ELF-1 (cell line): ENCODE results near the gene USP34.
"Not testable (repeated sequence)": the region's sequence is repeated elsewhere in the genome, so short reads cannot be mapped to it uniquely, and the experiment has no call there.

Experiments used
- DNase-seq: peaks from one replicate; pipeline ENCODE4 v3.0.0-alpha.2; 2016; ENCODE audit warnings: low read depth, low spot score

The USP34 gene

DNA sequence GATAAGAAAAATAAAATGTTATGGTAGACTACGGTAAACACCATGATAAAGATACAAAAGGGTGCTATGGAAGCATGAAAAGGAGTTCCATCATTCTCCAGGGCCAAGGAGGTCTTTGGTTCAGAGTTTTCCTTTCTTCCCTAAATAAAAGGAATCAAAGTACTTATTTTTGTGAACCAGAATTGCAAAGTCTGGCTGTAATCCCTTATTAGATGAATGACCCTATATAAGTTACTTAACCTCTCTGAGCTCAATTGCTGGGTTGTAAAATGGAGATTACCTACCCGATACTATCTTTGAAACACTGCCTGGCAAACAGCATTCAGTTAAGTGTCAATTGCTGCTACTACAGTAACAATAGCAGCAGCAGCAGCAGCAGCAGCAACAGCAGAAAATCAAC is 218.9 kb downstream of the USP34 start:
- no peak for DNase-seq

DNA sequence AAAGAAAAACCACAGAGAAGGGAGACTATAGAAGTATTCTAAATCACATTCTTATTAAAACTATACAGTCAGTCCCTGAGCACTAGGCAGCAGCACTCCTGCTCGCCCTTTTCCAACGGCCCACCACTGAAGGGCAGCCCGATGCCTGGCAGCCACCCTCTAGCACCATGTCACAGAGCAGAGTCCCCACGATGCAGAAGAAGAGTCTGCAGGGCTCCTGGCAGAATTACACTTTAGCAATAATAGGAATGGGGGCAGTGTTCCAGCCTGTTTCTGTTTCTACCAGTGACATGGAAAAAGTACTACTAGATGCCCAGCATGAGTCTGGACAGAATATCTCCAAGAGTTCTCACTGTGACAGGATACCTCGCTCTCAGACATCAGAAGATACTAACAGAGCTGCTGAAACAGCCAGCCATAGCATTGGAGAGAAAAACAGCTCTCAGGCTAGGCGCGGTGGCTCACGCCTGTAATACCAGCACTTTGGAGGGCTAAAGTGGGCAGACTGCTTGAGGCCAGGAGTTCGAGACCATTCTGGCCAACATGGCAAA is 221.3 kb downstream of the USP34 start:
- DNase-seq: no peak

DNA sequence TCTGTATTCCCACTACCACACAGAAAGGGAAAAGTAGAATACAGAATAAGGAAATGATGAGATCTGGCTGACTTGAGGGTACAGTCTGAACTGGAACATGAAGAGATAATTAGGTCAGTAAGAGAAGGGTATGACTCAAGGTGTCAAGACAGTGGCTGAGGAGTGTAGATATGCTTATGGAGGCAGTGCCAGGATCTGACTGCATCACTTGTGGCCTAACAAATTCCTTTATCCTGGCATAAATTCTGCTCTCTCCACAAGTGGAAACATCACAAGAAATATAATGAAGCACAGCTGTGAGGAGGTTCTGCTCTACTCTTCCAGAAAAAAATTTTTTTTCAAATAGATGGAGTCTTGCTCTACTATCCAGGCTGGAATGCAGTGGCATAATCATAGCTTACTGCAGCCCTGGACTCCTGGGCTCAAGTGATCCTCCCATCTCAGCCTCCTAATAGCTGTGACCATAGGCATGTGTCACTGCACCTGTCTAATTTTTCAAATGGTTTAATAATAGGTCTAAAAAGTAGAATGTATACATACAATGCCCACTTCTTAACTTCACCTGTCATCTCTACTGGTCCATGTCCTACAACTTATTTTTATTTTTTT is 223.6 kb downstream of the USP34 start:
- no peak for DNase-seq

DNA sequence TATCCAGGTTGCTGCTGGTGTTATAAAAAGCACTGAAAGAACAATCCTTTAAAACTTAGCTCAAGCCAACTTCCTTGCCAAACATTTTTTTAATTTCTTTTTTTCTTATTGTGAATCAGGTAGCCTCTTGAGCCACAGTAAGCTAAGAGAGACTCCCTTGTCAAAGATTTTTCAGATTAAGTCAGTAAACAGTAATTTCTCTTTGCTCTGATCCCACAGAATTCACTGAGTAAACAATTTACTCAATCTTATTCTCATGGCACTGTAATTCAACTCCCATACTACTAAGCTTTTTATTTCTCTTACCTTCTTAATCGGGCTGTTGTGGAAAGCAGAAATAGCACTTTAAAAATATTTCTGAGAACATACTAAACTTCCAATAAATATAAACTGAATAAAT is 226.2 kb downstream of the USP34 start:
- no peak for DNase-seq

DNA sequence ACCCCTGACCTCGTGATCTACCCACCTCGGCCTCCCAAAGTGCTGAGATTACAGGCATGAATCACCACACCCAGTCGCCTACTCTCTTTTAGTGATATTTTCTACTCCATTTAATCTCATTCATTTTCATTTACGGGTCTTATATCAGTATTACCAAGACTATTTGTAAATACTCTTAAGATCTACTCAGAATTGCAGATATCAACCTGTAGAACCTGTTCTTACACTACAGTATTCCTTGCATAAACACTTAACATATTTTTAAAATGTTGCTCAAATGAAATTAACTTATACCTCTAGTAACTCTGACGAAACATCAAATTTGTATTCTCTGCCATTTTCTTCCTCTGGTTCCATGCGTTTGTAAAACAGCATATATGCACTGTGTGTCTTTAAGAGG is 229.6 kb downstream of the USP34 start:
- DNase-seq: no peak

DNA sequence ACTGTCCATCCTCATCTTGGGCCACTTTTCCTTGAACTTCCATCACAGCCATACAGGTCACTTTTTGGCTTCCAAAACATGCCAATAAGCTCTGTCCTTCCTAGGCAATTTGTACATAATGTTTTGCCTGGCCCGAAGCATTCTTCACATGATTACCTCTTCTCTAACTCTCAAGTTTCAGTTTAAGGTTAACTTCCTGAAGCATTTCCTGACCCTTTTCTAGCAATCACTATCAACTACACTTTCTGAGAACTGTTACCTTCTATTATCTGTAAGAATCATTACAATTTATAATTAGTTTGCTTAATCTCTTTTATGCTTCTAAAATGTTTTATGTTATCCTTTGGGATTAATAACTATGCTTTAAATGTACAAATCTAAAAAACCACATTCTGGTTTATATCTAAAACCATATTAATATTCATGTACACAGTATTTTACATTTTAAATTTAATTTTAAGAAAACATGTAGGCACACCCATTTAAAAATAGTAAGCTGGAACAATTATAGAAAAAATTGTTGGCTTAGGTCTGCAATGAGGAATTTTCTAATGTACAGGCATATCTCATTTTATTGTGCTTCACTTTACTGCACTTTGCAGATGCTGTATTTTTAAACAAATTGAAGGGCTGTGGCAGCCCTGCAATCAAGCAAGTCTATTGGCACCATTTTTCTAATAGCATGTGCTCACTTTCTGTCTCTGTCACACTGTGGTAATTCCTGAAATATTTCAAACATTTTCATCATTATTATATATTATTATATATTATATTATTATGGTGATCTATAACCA is 232.5 kb downstream of the USP34 start:
- no peak for DNase-seq

DNA sequence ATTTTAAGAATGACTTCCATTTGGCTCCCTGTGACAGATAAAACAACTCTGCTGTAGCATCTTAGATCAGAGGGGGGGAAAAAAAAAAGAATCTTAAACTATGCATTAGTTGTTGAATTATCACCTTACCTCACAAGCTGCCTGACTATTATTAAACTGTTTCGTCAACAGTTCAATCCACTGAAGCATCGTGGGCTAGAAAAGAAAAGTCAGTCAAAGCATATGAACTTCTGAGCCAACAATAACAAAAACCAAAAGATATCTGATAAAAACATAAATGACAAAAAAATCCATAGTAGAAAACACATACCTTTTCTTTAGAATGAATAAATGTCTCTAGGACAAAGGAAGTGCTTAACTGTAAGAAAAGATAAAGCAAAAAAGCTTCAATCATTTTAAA is 235.2 kb downstream of the USP34 start:
- no peak for DNase-seq

DNA sequence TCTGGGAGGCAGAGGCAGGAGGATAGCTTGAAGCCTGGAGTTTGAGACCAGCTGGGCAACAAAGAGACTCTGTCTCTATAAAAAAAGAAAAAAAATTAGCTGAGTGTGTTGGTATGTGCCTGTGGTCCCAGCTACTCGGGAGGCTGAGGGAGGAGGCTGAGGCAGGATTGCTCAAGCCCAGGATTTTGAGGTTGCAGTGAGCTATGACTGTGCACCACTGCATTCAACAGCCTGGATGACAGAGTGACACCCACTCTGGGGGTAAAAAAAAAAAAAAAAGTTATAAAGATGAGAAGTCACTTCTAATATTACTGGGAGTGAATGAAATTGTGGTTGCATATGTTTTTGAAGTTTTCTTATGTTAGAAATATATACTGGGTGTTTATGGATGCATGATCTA is 237.3 kb downstream of the USP34 start:
- no peak for DNase-seq

DNA sequence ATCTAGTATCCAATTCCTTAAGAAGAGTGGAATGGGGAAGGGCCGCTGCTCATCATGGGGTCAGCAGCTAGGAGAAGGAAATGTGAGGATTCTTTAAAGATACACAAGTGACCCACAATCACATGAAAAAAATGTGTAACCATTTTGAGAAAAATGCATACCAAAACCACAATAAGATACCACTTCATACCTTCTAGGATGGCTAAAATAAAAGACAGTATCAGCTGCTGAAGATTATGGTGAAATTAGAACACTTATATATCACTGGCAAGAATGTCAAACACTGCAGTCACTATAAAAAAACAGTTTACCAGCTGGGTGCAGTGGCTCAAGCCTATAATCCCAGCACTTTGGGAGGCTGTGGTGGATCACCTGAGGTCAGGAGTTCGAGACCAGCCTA is 241.0 kb downstream of the USP34 start:
- DNase-seq: no peak

DNA sequence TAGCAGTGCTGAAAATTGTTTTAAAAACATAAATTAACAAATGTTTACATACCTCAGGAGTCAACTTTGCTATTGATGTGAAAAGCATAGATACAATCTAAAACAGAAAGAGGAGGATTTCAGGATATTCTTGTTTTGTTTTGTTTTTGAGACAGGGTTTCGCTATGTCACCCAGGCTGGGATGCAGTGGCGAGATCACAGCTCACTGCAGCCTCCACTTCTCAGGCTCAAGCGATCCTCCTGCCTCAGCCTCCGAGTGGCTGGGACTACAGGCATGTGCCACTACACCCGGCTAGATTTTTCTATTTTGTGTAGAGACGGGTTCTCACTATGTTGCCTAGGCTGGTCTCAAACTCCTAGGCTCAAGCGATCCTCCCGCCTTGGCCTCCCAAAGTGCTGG is 248.3 kb downstream of the USP34 start:
- DNase-seq: no peak

DNA sequence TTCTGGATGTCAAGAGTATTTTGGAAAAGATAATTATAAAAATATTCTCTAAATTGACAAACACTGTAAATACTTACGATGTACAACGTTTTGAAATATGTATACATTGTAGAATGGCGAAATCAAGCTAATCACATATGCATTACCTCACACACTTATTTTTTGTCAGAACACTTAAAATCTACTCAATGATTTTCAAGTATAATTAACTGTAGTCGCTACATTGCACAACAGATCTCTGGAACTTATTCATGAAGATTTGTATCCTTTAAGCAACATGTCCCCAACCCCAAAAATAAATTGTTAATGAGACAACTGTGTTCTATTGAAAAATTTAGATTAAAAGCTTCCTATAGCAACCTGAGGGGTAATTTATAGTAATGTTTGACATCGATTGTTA is 249.1 kb downstream of the USP34 start:
- DNase-seq: no peak

DNA sequence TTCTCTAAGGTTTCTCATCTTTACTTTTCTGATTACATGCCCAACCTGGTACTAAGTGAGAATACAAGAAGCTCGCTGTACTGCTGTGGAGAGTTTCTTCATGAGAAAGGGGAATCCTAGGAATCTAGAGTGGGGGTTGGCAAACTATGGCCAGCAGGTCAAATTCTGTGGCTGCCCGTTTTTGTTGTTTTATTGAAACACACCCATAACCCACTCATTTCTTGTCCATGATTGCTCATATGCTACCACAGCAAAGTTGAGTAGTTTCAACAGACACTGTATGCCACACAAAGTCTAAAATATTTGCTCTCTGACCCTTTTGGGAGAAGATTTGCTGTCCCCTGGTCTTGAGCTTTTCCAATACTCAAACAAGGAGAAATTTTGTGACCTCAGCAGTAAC is 250.1 kb downstream of the USP34 start:
- DNase-seq: no peak

DNA sequence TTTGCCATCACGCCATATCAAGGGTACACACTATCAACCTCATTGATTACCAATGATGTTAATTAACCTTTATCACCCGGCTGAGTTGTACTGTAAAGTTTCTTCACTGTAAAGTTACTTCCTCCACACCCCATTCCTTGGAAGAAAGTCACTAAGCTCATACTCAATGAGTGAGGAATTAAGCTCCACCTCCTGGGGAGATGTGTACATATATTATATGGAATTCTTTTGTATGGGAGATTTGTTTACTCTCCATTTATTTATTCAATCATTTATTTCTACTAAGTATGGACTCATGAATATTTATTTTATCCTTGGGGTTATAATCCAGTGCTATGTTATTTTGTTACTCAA is 252.1 kb downstream of the USP34 start:
- no peak for DNase-seq

DNA sequence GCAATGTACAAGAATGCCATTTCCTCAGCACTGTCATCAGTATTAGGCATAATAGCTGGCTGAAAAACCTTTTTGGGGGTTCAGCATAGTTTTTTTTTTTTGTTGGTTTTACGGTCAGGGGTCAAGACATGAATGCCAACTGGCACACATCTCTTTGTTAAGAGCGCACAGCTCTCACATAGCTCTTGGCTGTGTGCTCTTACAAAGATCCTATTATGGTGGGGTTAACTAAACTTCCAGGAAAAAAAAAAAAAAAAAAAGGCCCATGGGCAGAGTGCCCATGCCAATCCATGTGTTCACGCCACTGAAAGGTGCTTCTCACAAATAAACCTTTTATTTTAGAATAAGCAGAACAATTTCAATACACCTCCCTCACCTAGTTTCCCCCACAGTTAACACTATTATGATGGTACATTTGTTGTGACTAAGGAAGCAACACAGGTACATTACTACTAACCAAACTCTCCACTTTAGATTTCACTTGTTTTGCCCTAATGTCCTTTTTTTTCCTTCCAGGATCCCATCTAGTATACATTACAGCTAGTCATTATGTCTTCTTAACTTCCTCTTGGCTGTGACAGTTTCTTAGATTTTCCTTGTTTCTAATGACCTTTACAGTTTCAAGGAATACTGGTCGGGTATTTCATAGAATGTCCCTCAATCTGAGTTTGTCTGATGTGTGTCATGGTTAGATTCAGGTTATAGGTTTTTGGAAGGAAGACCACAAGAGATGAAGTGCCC is 252.6 kb downstream of the USP34 start:
- no peak for DNase-seq

DNA sequence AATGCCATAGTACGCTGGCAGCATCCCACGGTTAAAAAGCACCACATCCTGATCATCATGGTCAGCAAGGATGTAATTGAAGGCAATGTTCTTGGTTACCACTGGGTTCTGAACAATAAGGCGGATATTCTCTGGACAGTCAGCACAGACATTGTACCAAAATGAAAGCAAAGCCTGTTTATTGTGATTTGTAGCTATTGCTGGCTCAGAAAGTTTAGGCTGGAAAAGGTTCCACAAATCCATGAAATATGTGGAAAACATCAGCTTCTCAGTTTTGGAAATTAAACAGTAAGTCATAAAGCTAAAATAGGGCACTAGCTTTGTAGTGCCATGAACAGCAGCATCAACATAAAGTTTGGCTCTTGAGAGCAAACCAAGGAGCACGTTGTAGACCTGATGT is 256.7 kb downstream of the USP34 start:
- DNase-seq: no peak

DNA sequence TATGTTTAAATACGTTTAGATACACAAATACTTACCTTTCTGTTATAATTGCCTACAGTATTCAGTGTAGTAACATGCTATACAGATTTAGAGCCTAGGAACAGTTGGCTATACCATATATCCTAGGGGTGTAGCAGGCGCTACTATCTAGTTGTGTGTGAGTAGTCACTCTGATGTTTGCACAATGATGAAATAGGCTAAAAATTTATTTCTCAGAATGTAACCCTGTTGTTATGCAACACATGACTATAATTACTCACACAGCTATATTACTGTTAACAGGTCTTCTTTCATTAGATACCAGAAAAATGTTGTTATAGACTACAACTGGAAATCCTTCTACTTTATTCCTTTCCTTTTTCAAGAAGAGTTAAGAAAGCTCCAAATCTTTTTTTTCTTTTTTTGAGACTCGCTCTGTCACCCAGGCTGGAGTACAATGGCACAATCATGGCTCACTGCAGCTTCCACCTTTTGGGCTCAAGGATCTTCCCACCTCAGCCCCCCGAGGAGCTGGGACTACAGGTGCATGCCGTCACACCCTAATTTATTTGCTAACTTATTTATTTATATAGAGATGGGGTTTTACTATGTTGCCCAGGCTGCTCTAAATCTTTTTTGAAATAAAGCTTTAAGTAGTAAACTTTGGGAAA is 260.4 kb downstream of the USP34 start:
- DNase-seq: no peak

DNA sequence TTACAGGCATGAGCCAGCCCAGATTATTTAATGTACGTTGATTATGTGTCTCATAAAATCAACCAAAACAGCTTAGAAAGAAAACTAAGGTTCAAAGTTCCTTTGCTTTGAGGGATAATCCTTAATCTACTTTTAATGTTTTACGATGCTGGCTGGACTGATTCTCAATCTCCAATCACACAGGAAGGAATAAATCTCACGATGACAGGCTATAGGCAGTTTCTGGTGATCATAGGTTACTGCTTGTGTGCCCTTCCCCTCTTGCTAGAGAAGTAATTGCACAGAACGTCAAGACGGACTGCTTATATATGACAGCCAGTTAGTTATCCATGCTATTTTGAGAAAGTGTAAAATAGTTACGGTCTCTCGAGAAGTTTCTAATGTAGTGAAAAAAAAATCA is 265.8 kb downstream of the USP34 start:
- DNase-seq: no peak

DNA sequence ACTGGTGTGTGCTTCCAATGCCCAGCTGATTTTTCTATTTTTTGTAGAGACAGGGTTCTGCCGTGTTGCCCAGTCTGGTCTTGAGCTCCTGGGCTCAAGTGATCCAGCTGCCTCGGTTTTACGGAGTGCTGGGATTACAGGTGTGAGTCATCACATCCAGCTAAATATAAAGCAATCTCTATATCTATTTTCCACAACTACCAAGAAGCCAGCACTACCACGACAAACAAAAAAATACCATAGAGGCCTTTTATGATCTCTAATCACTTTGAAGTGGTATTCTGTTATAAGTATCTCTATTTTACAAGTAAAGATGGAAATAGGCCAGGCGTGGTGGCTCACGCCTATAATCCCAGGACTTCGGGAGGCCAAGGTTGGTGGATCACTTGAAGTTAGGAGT is 274.2 kb downstream of the USP34 start:
- DNase-seq: no peak

DNA sequence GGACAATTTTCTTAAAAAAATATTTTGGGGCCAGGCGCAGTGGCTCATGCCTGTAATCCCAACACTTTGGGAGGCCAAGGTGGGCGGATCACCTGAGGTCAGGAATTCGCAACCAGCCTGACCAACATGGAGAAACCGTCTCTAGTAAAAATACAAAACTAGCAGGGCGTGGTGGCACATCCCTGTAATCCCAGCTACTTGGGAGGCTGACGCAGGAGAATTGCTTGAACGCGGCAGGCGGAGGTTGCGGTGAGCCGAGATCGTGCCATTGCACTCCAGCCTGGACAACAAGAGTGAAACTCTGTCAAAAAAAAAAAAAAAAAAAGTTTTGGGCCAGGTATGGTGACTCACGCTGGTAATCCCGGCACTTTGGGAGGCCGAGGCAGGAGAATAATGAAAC is 276.2 kb downstream of the USP34 start:
- DNase-seq: not testable (repeated sequence)

DNA sequence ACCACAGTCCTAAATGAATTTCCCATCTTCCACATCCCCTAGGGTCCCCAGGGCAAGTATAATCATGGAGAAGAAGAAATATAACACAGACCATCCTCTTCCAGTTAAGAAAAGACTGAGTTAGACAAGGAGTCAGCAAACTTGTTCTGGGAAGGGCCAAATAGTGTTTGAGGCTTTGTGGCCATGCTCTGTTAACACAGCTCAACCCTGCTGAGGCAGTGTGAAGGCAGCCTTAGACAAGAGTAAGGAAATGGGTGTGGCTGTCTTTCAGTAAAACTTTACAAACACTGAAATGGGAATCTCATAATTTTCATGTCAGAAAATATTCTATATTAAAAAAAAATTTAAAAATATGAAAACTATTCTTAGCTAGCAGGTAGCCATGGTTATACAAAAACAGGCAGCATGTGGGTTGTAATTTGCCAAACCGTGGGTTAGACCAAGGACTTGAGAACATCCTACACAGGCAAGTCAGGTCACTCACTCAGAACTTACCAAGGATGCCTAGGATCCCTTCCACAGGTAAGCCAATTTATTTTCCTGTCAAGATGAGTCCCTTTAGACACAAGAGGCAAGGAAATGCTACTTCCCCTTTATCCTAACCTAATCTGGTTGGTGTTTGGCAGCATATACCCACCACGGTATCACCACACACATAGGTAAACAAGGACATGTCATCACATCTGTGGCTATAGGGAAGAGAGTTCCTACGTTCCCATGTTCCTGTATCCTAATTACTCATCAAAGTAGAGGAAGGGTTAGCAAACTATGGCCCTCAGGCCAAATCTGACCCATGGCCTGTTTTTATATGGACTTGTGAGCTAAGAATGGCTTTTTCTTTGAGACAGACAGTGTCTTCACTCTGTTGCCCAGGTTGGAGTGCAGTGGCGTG is 277.0 kb downstream of the USP34 start:
- DNase-seq: no peak

DNA sequence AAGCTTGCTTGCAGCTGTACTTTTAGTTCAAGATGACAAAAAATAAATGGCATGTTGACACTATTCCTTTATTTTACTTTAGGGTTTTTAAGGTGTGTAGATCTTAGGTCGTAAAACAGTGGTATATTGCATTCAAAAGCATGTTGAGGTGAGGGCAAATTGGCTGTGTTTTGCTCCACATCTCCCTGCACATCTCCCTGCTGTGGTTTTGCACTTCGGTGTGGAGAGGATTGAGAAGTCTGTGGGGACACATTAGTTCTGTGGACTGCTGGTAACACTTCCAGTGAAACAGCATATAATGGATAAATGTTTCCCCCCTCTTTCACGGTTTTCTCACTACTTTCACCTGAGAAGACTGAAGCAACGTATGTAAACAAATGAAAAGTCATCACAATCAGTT is 283.8 kb downstream of the USP34 start:
- no peak for DNase-seq
